Endothelial cell of umbilical vein (primary cell): ENCODE results near the gene OTOP2.

Experiments used
- CTCF ChIP-seq, 2 donors: IDR thresholded peaks; 1 replicate in 1 of 2; 2 replicates in 1 of 2; pipeline ENCODE4 v1.5.1; 2011; ENCODE audit warnings: low read length in 2 of 2, mild to moderate bottlenecking in 2 of 2, moderate library complexity in 2 of 2, control low read depth in 1 of 2, inconsistent platforms in 1 of 2, low read depth in 1 of 2; ENCODE audit not compliant: insufficient read depth in 1 of 2; ENCODE audit errors: extremely low read depth in 1 of 2
- EZH2 ChIP-seq: IDR thresholded peaks from 2 replicates; pipeline ENCODE4 v1.6.1; 2012; ENCODE audit warnings: borderline replicate concordance, low read depth, mild to moderate bottlenecking, moderate library complexity, low read length, inconsistent platforms; ENCODE audit not compliant: severe bottlenecking
- FOS ChIP-seq: IDR thresholded peaks from 2 replicates; pipeline ENCODE4 v1.6.1; 2011; ENCODE audit warnings: mild to moderate bottlenecking, low read length, moderate library complexity, borderline replicate concordance; ENCODE audit not compliant: insufficient read depth
- JUN ChIP-seq: IDR thresholded peaks from 2 replicates; pipeline ENCODE4 v1.6.1; 2011; ENCODE audit warnings: borderline replicate concordance, low read depth; ENCODE audit not compliant: insufficient read length, insufficient read depth
- POLR2A ChIP-seq: IDR thresholded peaks from 2 replicates; pipeline ENCODE4 v1.6.1; 2012; ENCODE audit warnings: low read depth, mild to moderate bottlenecking, control low read depth, low read length
- POLR2AphosphoS5 ChIP-seq: IDR thresholded peaks from 2 replicates; pipeline ENCODE4 v1.6.1; 2012; ENCODE audit warnings: low read depth, mild to moderate bottlenecking, control low read depth, low read length, moderate library complexity; ENCODE audit not compliant: insufficient read depth

GRCh38 chr17:74920306-74920620, 3.8 kb upstream of the OTOP2 start:
- TF ChIP-seq CTCF (IDR thresholded peaks at IDR 0.05; ENCODE audit: extremely low read depth in 1 of 2, insufficient read depth in 1 of 2, low read depth in 1 of 2, low read length in 2 of 2) (no peak), FOS (no peak), POLR2A (no peak), EZH2 (peak; percentile 5), JUN (no peak), POLR2AphosphoS5 (no peak)
